ENCODE results near the gene FARSA. TPM values are rescaled to one million over a fixed set of nuclear protein-coding genes. Genes with fewer than 3 reads are reported as not detected.

Gene FARSA
- total and polyA plus RNA-seq, 2 of the 13 experiments (the other 11 are each of a cell fraction or from before 2014, with no cell fraction given): 25.9 to 72.0 TPM

DNA sequence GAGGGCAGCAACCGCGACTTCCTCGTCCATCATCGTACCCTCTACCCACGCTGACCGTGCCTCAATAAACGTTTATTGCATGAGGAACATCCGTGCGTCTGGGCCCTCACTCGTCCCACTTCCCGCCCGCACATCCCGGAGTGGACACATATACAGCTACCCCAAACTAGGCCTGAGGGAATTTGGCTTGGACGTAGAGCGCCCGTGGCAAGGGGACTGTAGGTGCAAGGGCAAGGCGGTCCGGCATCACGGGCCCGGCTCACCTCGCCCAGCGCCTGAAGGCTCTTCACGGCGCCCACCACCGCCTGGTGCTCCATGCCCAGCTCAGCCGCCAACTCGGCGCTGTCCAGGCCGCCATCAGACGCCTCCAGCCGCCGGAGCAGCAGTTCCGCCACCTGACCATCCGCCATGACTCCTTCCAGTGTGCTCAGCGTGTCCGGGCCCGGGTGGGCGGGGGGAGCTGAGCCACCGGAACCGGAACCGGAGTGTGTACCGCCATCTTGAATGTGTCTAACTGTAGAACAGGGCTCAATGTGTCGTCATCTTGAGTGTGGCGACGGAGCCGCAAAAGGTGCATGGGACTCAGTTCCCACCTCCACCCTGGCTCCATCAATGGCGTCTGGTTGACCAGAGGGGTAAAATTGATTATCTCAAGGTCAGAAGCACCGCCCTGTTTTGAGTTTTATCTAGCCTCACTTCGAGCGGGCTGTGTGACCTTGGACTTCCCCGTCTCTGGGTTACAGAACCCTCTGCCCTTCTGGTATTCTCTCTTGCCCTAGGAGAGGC lies at the start of gene FARSA (continued):
- no peak; the same call in 1 of the 2 replicates for TF ChIP-seq TFAP4 (IDR thresholded peaks at IDR 0.05; ENCODE audit: borderline replicate concordance, low read depth)
- TF ChIP-seq HMGA1 (CRISPR knock-in tag; conservative IDR thresholded peaks at IDR 0.05): no peak
- peak; percentile 11; the same call in 1 of the 2 replicates for TF ChIP-seq BCL6 (CRISPR knock-in tag; IDR thresholded peaks at IDR 0.05)
- peak; percentile 66; the same call in 1 of the 2 replicates for TF ChIP-seq ZC3H13 (CRISPR knock-in tag; IDR thresholded peaks at IDR 0.05)
- 0 out of 2 replicates have a peak, but pooled peaks have one; percentile 55 for TF ChIP-seq ZNF260 (CRISPR knock-in tag; IDR thresholded peaks at IDR 0.05; ENCODE audit: borderline replicate concordance, low read depth)
- TF ChIP-seq ZNF660 (CRISPR knock-in tag; IDR thresholded peaks at IDR 0.05; ENCODE audit: borderline replicate concordance, low read depth): no peak
- TF ChIP-seq AGO1 (IDR thresholded peaks at IDR 0.05; ENCODE audit: low read depth, low read length, poor library complexity, severe bottlenecking): no peak
- TF ChIP-seq ZNF350 (CRISPR knock-in tag; IDR thresholded peaks at IDR 0.05; ENCODE audit: borderline replicate concordance, low read depth): peak; percentile 78; the same call in 1 of the 2 replicates
- TF ChIP-seq ZNF557 (CRISPR knock-in tag; IDR thresholded peaks at IDR 0.05): 0 out of 2 replicates have a peak, but pooled peaks have one; percentile 74
- TF ChIP-seq CCAR2 (optimal IDR thresholded peaks at IDR 0.05; ENCODE audit: low read depth, low read length): no peak
- TF ChIP-seq ZNF296 (CRISPR knock-in tag; conservative IDR thresholded peaks at IDR 0.05): peak; percentile 28
- TF ChIP-seq ZSCAN20 (CRISPR knock-in tag; IDR thresholded peaks at IDR 0.05; ENCODE audit: borderline replicate concordance): no peak
- TF ChIP-seq ZNF484 (CRISPR knock-in tag; IDR thresholded peaks at IDR 0.05; ENCODE audit: borderline replicate concordance, low read depth): no peak
- TF ChIP-seq, protein P1, sequence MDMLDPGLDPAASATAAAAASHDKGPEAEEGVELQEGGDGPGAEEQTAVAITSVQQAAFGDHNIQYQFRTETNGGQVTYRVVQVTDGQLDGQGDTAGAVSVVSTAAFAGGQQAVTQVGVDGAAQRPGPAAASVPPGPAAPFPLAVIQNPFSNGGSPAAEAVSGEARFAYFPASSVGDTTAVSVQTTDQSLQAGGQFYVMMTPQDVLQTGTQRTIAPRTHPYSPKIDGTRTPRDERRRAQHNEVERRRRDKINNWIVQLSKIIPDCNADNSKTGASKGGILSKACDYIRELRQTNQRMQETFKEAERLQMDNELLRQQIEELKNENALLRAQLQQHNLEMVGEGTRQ (IDR thresholded peaks at IDR 0.05; ENCODE audit: low read depth, low read length): no peak
- TF ChIP-seq, protein P1 (CRISPR knock-in tag; IDR thresholded peaks at IDR 0.05; ENCODE audit: borderline replicate concordance): peak; percentile 46; the same call in 1 of the 2 replicates
- TF ChIP-seq CBX2 (IDR thresholded peaks at IDR 0.05; ENCODE audit: low read depth, low read length): no peak
- no peak for TF ChIP-seq CBX2 (CRISPR knock-in tag; IDR thresholded peaks at IDR 0.05; ENCODE audit: low read depth)
- TF ChIP-seq, protein P2, sequence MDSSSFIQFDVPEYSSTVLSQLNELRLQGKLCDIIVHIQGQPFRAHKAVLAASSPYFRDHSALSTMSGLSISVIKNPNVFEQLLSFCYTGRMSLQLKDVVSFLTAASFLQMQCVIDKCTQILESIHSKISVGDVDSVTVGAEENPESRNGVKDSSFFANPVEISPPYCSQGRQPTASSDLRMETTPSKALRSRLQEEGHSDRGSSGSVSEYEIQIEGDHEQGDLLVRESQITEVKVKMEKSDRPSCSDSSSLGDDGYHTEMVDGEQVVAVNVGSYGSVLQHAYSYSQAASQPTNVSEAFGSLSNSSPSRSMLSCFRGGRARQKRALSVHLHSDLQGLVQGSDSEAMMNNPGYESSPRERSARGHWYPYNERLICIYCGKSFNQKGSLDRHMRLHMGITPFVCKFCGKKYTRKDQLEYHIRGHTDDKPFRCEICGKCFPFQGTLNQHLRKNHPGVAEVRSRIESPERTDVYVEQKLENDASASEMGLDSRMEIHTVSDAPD (CRISPR knock-in tag; IDR thresholded peaks at IDR 0.05): 0 out of 2 replicates have a peak, but pooled peaks have one; percentile 43
- TF ChIP-seq, protein P3, sequence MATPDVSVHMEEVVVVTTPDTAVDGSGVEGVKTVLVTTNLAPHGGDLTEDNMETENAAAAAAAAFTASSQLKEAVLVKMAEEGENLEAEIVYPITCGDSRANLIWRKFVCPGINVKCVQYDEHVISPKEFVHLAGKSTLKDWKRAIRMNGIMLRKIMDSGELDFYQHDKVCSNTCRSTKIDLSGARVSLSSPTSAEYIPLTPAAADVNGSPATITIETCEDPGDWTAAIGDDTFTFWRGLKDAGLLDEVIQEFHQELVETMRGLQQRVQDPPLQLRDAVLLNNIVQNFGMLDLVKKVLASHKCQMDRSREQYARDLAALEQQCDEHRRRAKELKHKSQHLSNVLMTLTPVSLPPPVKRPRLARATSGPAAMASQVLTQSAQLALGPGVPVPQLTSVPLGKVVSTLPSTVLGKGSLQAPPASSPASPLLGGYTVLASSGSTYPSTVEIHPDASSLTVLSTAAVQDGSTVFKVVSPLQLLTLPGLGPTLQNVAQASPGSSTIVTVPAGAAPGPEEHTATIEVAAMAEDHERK (CRISPR knock-in tag; IDR thresholded peaks at IDR 0.05; ENCODE audit: low read depth): no peak
- no peak for TF ChIP-seq NONO (IDR thresholded peaks at IDR 0.05)
- peak; percentile 80 for TF ChIP-seq NONO (CRISPR knock-in tag; conservative IDR thresholded peaks at IDR 0.05)
- no peak for TF ChIP-seq ZNF572 (CRISPR knock-in tag; IDR thresholded peaks at IDR 0.05)
- peak; percentile 91; the same call in 1 of the 2 replicates for TF ChIP-seq ARID2 (CRISPR knock-in tag; IDR thresholded peaks at IDR 0.05; ENCODE audit: borderline replicate concordance)
- peak; percentile 62; the same call in 1 of the 2 replicates for TF ChIP-seq ZNF782 (CRISPR knock-in tag; IDR thresholded peaks at IDR 0.05; ENCODE audit: borderline replicate concordance)

Measured in HepG2 (cell line).